PC-3 (cell line): Measurements from ENCODE around the gene HSPA8.

Source experiments
- EZH2 ChIP-seq: fragments of 300-600 bp; sonication (generic); IDR thresholded peaks from one replicate; pipeline ENCODE4 v1.6.1; 2017; ENCODE audit warnings: antibody characterized with exemption, mild to moderate bottlenecking, low read length; ENCODE audit not compliant: unreplicated experiment
- TF ChIP-seq, protein P1 (sequence below): fragments of 300-600 bp; sonication (generic); conservative IDR thresholded peaks from 2 replicates; pipeline ENCODE4 v1.5.1; 2017; ENCODE audit warnings: antibody characterized with exemption, low read depth, mild to moderate bottlenecking, low read length

DNA sequence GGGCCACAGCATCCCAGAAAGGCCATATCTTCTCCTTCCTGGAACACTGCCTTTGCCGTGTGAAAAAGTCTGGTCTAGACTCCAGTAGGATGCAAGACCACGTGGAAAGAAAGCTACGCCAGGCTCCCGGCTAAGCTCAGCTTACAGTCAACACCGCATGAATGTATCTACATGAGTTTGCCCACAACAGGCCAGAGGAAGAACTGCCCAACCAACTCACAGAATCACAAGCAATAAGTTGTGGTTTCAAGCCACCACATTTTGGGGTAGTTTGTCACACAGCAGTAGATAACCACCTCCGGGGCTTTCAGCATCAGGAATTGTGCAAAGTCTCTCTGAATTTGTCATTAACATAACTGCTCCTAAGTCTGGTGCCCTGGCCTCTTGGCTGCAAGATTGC lies 27.3 kb downstream of the HSPA8 start:
- TF ChIP-seq, protein P1, sequence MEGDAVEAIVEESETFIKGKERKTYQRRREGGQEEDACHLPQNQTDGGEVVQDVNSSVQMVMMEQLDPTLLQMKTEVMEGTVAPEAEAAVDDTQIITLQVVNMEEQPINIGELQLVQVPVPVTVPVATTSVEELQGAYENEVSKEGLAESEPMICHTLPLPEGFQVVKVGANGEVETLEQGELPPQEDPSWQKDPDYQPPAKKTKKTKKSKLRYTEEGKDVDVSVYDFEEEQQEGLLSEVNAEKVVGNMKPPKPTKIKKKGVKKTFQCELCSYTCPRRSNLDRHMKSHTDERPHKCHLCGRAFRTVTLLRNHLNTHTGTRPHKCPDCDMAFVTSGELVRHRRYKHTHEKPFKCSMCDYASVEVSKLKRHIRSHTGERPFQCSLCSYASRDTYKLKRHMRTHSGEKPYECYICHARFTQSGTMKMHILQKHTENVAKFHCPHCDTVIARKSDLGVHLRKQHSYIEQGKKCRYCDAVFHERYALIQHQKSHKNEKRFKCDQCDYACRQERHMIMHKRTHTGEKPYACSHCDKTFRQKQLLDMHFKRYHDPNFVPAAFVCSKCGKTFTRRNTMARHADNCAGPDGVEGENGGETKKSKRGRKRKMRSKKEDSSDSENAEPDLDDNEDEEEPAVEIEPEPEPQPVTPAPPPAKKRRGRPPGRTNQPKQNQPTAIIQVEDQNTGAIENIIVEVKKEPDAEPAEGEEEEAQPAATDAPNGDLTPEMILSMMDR, result no peak
- TF ChIP-seq EZH2, result no peak
